GM10266 (cell line): ENCODE results near the gene TLCD3B.

Source experiments
- DNase-seq: peaks from one replicate; pipeline ENCODE4 v3.0.0; 2012; ENCODE audit errors: extremely low spot score
- TF ChIP-seq, protein P1 (sequence below): IDR thresholded peaks from 2 replicates; pipeline ENCODE4 v1.5.1; 2012; ENCODE audit warnings: mild to moderate bottlenecking, low read depth; ENCODE audit not compliant: control insufficient read depth, insufficient read depth; ENCODE audit errors: missing control alignments

The TLCD3B gene

DNA sequence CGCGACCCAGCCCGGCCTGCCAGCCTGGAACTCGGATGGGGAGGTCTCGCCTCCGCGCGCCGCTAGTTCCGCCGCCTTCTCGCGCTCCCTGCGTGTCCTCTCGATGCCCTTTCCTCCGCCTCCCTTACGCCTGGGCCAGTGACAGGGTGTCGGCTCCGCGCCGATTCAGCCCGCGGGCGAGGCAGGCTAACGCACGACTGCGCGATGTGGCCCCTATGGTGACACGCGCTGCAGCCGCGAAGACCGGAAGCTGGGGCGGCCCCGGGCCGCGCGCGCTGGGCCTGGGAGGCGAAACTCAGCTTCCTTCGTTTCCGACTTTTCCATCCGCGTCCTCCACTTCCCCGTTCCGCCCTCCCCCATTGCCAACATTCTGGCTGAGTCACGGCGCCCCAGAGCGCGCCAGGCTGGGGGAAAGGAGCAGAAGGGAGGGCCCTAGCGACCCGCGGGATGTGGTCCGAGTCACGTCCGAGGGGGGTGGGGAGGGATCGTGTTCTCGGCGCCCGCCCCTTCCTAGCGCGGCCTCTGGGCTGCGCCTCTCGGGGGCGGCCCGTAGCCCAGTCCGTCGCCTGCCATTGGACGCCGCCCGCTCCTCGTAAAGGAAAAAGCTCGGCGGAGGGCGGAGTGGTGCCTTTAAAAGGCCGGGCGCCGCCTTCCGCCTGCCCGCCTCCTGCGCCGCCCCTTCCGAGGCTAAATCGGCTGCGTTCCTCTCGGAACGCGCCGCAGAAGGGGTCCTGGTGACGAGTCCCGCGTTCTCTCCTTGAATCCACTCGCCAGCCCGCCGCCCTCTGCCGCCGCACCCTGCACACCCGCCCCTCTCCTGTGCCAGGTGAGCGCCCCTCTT, 34.3 kb upstream of the TLCD3B start, which contains the start of gene ALDOA:
Gene ALDOA (plus strand): TSS at position 659 of the 841 bp plus-strand sequence. CDS start 1,138 bp downstream, outside the sequence.
- TF ChIP-seq, protein P1, sequence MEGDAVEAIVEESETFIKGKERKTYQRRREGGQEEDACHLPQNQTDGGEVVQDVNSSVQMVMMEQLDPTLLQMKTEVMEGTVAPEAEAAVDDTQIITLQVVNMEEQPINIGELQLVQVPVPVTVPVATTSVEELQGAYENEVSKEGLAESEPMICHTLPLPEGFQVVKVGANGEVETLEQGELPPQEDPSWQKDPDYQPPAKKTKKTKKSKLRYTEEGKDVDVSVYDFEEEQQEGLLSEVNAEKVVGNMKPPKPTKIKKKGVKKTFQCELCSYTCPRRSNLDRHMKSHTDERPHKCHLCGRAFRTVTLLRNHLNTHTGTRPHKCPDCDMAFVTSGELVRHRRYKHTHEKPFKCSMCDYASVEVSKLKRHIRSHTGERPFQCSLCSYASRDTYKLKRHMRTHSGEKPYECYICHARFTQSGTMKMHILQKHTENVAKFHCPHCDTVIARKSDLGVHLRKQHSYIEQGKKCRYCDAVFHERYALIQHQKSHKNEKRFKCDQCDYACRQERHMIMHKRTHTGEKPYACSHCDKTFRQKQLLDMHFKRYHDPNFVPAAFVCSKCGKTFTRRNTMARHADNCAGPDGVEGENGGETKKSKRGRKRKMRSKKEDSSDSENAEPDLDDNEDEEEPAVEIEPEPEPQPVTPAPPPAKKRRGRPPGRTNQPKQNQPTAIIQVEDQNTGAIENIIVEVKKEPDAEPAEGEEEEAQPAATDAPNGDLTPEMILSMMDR: no peak
- DNase-seq: peak; percentile 96

DNA sequence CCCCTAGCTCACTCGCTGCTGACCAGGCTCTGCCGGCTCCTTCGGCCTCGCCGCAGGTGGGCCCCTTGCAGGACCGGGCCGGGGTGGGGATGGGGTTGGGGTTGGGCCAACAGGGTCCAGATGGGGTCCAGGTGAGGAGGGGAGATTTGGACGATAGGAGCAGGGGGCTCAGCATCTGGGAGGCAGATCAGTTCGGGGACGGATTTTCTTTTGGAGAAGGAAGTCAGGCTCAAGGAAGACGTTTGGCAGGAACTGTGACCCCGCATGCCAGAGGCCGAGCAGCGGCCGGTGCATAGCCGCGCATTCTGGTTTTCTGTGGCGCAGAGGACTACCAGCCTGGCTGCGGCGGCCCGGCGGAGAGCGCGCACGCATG, 33.6 kb upstream of the TLCD3B start:
- no peak for DNase-seq
- TF ChIP-seq, protein P1: no peak

DNA sequence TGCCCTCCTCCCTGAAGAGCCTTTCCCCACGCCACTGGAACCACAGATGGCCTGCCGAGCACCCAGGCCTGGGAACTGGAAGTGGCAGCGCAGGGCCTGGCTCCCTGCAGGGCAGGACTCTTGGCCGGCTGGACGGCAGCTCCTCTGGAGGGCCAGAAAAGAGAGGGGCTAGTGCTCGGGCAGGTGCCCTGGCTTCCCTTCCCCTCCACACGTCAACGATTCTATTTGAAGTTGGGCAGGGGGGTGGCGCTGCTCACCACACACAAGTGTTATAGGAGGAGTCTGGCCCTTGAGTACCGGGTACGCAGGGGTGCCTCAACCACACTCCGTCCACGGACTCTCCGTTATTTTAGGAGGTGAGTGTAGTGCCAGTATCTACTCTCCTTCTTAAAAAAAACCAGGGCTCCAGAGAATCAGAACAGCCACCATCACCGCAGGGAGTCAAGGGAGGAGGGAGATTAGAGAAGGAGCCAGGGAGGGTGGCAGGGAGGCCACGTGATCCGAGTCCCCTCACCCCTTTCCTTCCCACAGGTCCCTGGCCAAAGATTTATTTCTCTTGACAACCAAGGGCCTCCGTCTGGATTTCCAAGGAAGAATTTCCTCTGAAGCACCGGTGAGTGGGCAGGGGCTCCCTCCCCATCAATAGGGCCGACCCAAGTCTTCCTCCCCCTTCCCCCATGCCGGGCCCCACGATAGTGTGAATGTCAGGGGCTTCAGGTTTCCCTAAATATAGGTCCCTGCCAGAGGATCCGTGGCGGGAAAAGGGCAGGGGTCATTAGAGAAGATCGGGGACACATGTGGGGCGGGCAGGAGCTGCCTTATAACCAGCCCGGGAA, 33.0 kb upstream of the TLCD3B start:
- peak; percentile 82 for DNase-seq

DNA sequence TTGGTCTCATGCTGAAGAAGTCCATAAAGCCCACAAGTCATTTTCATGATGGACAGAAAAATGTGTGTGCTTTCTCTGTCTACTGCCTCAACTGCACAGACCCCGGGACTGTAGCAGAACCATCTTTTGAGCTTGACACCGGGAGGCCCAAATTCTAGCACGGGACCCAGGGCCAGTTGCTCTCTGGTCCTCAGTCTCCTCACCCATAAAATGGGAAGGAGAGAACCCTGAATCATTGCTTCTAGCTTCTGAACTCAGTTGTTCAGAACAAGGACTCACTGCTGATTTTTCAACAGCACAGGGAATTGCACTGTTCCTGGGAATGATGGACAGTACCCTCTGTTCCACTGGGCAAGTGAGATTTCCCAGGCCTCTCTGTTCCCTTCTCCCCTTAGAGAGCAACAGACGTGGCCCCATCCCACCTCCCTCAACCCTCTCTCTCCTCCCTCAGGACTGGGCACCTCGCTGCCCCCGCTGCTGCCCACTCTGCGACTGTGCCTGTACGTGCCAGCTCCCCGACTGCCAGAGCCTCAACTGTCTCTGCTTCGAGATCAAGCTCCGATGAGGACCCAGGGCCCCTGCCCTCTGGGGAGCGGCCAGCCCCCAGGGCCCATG, 32.3 kb upstream of the TLCD3B start:
- no peak for DNase-seq
- TF ChIP-seq, protein P1: no peak

More for the DNA sequence above, 33.0 kb upstream of the TLCD3B start:
- TF ChIP-seq, protein P1: peak; percentile 51

DNA sequence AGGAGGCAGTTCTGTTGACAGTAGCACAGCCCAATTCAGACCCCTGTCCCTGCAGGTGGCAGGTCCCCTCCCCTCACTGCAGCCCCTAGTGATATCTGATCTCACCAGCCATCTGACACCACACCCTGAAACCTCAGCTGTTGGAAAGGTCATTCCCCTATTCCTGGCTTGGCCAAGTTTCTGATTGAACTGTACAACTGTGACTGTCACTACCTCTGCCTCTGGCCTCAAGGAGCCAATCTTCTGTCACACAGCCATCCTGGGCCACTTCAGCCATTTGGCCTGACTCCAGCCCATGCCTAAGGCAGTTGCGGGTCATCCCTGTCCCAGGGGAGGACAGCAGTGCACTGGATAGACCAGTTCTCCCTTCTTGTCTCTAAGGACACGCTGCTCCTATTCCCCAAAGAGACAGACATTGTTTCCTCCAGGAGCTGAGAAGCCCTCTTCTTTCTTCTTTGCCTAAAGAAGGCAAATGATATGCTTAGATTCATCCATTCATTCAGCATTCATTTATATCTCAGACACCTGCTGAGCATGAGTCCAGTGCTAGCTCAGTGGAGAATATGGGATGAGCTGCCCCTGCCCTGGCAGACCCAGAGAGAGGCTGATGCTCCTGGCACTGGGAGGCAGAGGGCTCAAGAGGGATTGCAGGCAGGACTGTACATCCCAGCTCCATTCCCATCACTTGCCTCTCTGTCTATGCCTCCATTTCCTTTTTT, 29.9 kb upstream of the TLCD3B start:
- no peak for DNase-seq
- TF ChIP-seq, protein P1: no peak

DNA sequence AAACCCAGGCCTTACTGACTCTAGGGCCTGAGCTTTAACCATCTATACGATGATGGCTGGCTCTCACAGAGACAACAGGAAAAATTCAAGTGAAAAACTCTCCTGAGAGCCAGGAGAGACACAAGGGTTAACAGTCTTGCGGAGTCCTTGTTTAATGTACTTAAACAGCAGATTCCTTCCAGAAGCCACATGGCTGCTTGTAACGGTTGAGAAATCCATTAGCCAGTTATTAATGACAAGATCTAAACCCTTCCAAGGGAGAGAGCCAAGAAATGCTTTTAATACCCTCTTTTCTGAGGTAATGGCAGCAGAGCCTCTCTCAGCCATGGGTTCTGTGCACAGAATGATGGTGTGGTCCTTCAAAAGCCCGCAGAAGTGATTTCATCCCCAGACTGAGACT, 29.3 kb upstream of the TLCD3B start:
- no peak for DNase-seq
- TF ChIP-seq, protein P1: no peak
